GM12878 (cell line): Measurements from ENCODE around the gene ANKRD44. TPM values are rescaled to one million over a fixed set of nuclear protein-coding genes. Genes with fewer than 3 reads are reported as not detected.

Source experiments
- ATAC-seq: fragments of 200-7000 bp; cut with Tn5 transposase; 3 replicates; pipeline ENCODE4 v1.9.1; 2020; ENCODE audit warnings: mild to moderate bottlenecking, moderate library complexity
- BruUV-seq: library from RNA; stranded (reverse); fragments of 400-500 nt; replicated peaks from 2 replicates; lab custom pipeline; 2021; lab: Mats Ljungman, UMichigan
- CTCF ChIA-PET: fragments of 300-600 bp; sonication (Branson Sonifier 250); formaldehyde crosslinking; extraction: SDS; loops from one replicate; lab custom pipeline; 2021; ENCODE audit warnings: inconsistent platforms; lab: Yijun Ruan, JAX
- POLR2A ChIA-PET: fragments of 350-600 bp; formaldehyde crosslinking; extraction: SDS; loops from one replicate; lab custom pipeline; 2021; ENCODE audit warnings: inconsistent platforms; lab: Charles Lee
- RAD21 ChIA-PET: fragments of 300-600 bp; sonication (Branson Sonifier 250); formaldehyde crosslinking; loops from one replicate; lab custom pipeline; 2023; ENCODE audit warnings: antibody characterized with exemption; ENCODE audit not compliant: unreplicated experiment; lab: Charles Lee
- SMC1A ChIA-PET: fragments of 300-600 bp; sonication (Branson Sonifier 250); formaldehyde crosslinking; loops from one replicate; lab custom pipeline; 2023; ENCODE audit not compliant: unreplicated experiment, uncharacterized antibody; lab: Charles Lee
- DNase-seq: peaks from one replicate; pipeline ENCODE4 v3.0.0-alpha.2; 2011; ENCODE audit warnings: low read depth, low spot score
- FAIRE-seq: peaks from 3 replicates; lab custom pipeline; 2011; peaks lifted over from hg19 to GRCh38; lab: Jason Lieb, UNC
- H2AFZ ChIP-seq: 2 replicates; pipeline ENCODE4 v1.6.0; 2011; ENCODE audit warnings: low read depth, low read length, control low read depth; ENCODE audit not compliant: control insufficient read depth
- H3K27ac ChIP-seq: 2 replicates; pipeline ENCODE4 v1.5.1; 2011; ENCODE audit warnings: control low read depth; ENCODE audit not compliant: control insufficient read depth, insufficient read depth
- H3K27me3 ChIP-seq, 2 experiments: replicated peaks in 1 of 2; 2 replicates each; pipeline versions ENCODE4 v1.6.0 to v1.6.1; 2011; ENCODE audit warnings: low read length in 1 of 2; ENCODE audit not compliant: control insufficient read depth in 2 of 2, insufficient read depth in 2 of 2
- H3K36me3 ChIP-seq, 2 experiments: 2 replicates each; pipeline ENCODE4 v1.5.1; 2011; ENCODE audit warnings: low read length in 1 of 2; ENCODE audit not compliant: control insufficient read depth in 2 of 2, insufficient read depth in 2 of 2
- H3K4me1 ChIP-seq: 2 replicates; pipeline ENCODE4 v1.6.1; 2011; ENCODE audit warnings: mild to moderate bottlenecking, low read length, moderate library complexity, mixed read lengths; ENCODE audit not compliant: control insufficient read depth, insufficient read depth
- H3K4me2 ChIP-seq: 2 replicates; pipeline ENCODE4 v1.6.0; 2011; ENCODE audit warnings: control low read depth; ENCODE audit not compliant: control insufficient read depth, insufficient read depth
- H3K4me3 ChIP-seq: fragments of 200-600 bp; sonication (generic); 2 replicates; pipeline ENCODE4 v1.5.1; 2016
- H3K79me2 ChIP-seq: 2 replicates; pipeline ENCODE4 v1.6.0; 2011; ENCODE audit warnings: low read length; ENCODE audit not compliant: control insufficient read depth, insufficient read depth
- H3K9ac ChIP-seq: 2 replicates; pipeline ENCODE4 v1.8.0; 2011; ENCODE audit warnings: low read length, control low read depth, mixed read lengths; ENCODE audit not compliant: control insufficient read depth, insufficient read depth
- H3K9me3 ChIP-seq: replicated peaks from 3 replicates; pipeline ENCODE4 v1.5.1; 2011; ENCODE audit warnings: mild to moderate bottlenecking, low read length; ENCODE audit not compliant: control insufficient read depth, insufficient read depth
- H4K20me1 ChIP-seq: 2 replicates; pipeline ENCODE4 v1.6.0; 2011; ENCODE audit not compliant: control insufficient read depth, insufficient read depth
- ATF2 ChIP-seq: IDR thresholded peaks from 2 replicates; pipeline ENCODE4 v1.6.1; 2012; ENCODE audit warnings: low read length, inconsistent platforms
- CEBPB ChIP-seq, 2 experiments: fragments of 150-350 bp in 1 of 2; IDR thresholded peaks; 2 replicates each; pipeline ENCODE4 v1.6.1; 2012 to 2014; ENCODE audit warnings: low read depth in 2 of 2, low read length in 2 of 2, borderline replicate concordance in 1 of 2, inconsistent platforms in 1 of 2
- ELK1 ChIP-seq: IDR thresholded peaks from 2 replicates; pipeline ENCODE4 v1.6.1; 2012; ENCODE audit warnings: low read depth, low read length, improper control_type of control experiment
- EZH2 ChIP-seq: IDR thresholded peaks from 2 replicates; pipeline ENCODE4 v1.6.1; 2012; ENCODE audit warnings: low read depth, mild to moderate bottlenecking, control low read depth, inconsistent platforms, low read length, borderline replicate concordance; ENCODE audit not compliant: control insufficient read depth
- HDAC6 ChIP-seq: fragments of 200-600 bp; sonication (generic); IDR thresholded peaks from one replicate; pipeline ENCODE4 v1.8.0; 2017; ENCODE audit warnings: antibody characterized with exemption; ENCODE audit not compliant: unreplicated experiment
- IRF5 ChIP-seq: fragments of 450-650 bp; IDR thresholded peaks from 2 replicates; pipeline ENCODE4 v1.6.1; 2017; ENCODE audit warnings: borderline replicate concordance
- JUNB ChIP-seq: IDR thresholded peaks from 2 replicates; pipeline ENCODE4 v1.6.1; 2016; ENCODE audit warnings: antibody characterized with exemption, mild to moderate bottlenecking
- KAT2A ChIP-seq: conservative IDR thresholded peaks from 2 replicates; pipeline ENCODE4 v1.6.1; 2011; ENCODE audit warnings: low read depth, low read length; ENCODE audit not compliant: control insufficient read depth
- MXI1 ChIP-seq: fragments of 150-350 bp; IDR thresholded peaks from 2 replicates; pipeline ENCODE4 v1.6.1; 2011; ENCODE audit warnings: low read depth, mild to moderate bottlenecking, inconsistent platforms, low read length, improper control_type of control experiment
- NR2F1 ChIP-seq: fragments of 450-650 bp; conservative IDR thresholded peaks from 2 replicates; pipeline ENCODE4 v1.6.1; 2017; ENCODE audit warnings: mild to moderate bottlenecking
- POU2F2 ChIP-seq: IDR thresholded peaks from 3 replicates; pipeline ENCODE4 v1.6.1; 2011; ENCODE audit warnings: low read depth, mild to moderate bottlenecking, low read length, borderline replicate concordance
- PRDM15 ChIP-seq: fragments of 450-650 bp; formaldehyde crosslinking; IDR thresholded peaks from 2 replicates; pipeline ENCODE4 v1.4.0; 2020; ENCODE audit warnings: mild to moderate bottlenecking, moderate library complexity
- RUNX3 ChIP-seq: IDR thresholded peaks from 2 replicates; pipeline ENCODE4 v1.6.1; 2012; ENCODE audit warnings: low read length, inconsistent platforms
- SREBF1 ChIP-seq: IDR thresholded peaks from 2 replicates; pipeline ENCODE4 v1.6.1; 2012; ENCODE audit warnings: mild to moderate bottlenecking, low read length
- YY1 ChIP-seq: IDR thresholded peaks from 2 replicates; pipeline ENCODE4 v1.6.1; 2011; ENCODE audit warnings: low read depth, mild to moderate bottlenecking, low read length
- ZNF207 ChIP-seq: fragments of 450-650 bp; IDR thresholded peaks from 2 replicates; pipeline ENCODE4 v1.6.1; 2014; ENCODE audit warnings: antibody characterized with exemption, mild to moderate bottlenecking, borderline replicate concordance
- WGBS: methylation state at CpG from one replicate; pipeline ENCODE4 v1.1.6; 2016; ENCODE audit warnings: low lambda C conversion rate; ENCODE audit not compliant: insufficient replicate concordance, insufficient coverage; ENCODE audit errors: missing lambda C conversion rate; 5-methylcytosine and 5-hydroxymethylcytosine counted together
- in situ Hi-C: fragments of 300-500 bp; cut with MboI; formaldehyde crosslinking; loops from 9 replicates; pipeline ENCODE4 v1.14.3; 2018; ENCODE audit warnings: mixed read lengths
- intact Hi-C: fragments of 100-400 bp; cut with micrococcal nuclease; formaldehyde crosslinking; loops from one replicate; pipeline ENCODE4 v1.14.2; 2022; ENCODE audit not compliant: unreplicated experiment
- polyA plus RNA-seq, 11 experiments: library from polyadenylated mRNA; depleted of rRNA in 4 of 11; unstranded in 6 of 11; stranded (reverse) in 5 of 11; fragments of >200 nt; fragmentation: Nextera tagmentation in 4 of 11; fragmentation: Illumina TruSeq in 1 of 11; extraction: Ambion mirVana in 4 of 11; extraction: Trizol in 1 of 11; gene quantifications; 1 replicate in 1 of 11; 2 replicates in 10 of 11; pipeline versions ENCODE4 v1.2.1 to v1.2.3, GENCODE V29; 2011 to 2016; ENCODE audit warnings: inconsistent platforms in 2 of 11, missing spikeins in 2 of 11, low read depth in 1 of 11
- total RNA-seq, 4 experiments: library from RNA; depleted of rRNA in 3 of 4; stranded (reverse); fragments of >200 nt in 3 of 4; fragmentation: Illumina TruSeq in 1 of 4; extraction: Trizol in 1 of 4; gene quantifications; 2 replicates each; pipeline versions ENCODE4 v1.2.1 to v1.2.3, GENCODE V29; 2013 to 2021

The ANKRD44 gene
- total and polyA plus RNA-seq, 10 of the 15 experiments (the other 5 are each of a cell fraction or from before 2014, with no cell fraction given): 19.1 to 99.1 (median 59.6) TPM

GRCh38 chr2:197255543-197255942 is 55.0 kb downstream of the ANKRD44 start:
- no peaks in the 10 kb centered on the region; the same call in 2 of the 3 replicates for H3K9me3 ChIP-seq
- DNase-seq: peak; percentile 81
- peak overlapping the region; percentile 91 for H3K4me2 ChIP-seq
- CTCF ChIA-PET: interaction anchor here (0.8 to 5.7 kb wide), 14 partner anchors 13 to 142 kb away, joined by 3 to 68 read pairs (median 4); no protein-coding TSS in a partner anchor
- H3K4me3 ChIP-seq: peak overlapping the region; percentile 59
- SMC1A ChIA-PET: interaction anchor here (0.6 to 7.8 kb wide), 20 partner anchors 9 to 142 kb away, joined by 3 to 165 read pairs (median 4); no protein-coding TSS in a partner anchor
- in situ Hi-C loops: no loop called here
- H3K27me3 ChIP-seq: no peaks in the 10 kb centered on the region
- BruUV-seq: no TSS peak
- peak overlapping the region; percentile 86 for H3K9ac ChIP-seq
- H4K20me1 ChIP-seq: no peaks in the 10 kb centered on the region
- no peak overlapping the region; the same call in 1 of the 2 replicates for H2AFZ ChIP-seq
- FAIRE-seq: no peak
- peaks cover 31% of the 10 kb centered on the region for H3K4me1 ChIP-seq
- POLR2A ChIA-PET: interaction anchor here (0.8 to 5.7 kb wide), 12 partner anchors 9 to 57 kb away, joined by 3 to 85 read pairs (median 4); partner anchors contain the start of gene ANKRD44
- ATAC-seq: peak; percentile 94
- H3K79me2 ChIP-seq: peaks cover 92% of the 10 kb centered on the region
- H3K36me3 ChIP-seq: no peaks in the 10 kb centered on the region
- RAD21 ChIA-PET: interaction anchor here (0.8 to 5.7 kb wide), 21 partner anchors 10 to 142 kb away, joined by 3 to 178 read pairs (median 4); partner anchors contain the start of gene ANKRD44
- under 1% methylated on average over 9 of the region's 9 CpGs for WGBS
- H3K27ac ChIP-seq: peak overlapping the region; percentile 97
- intact Hi-C loops: loop anchor here (2.0 kb wide), 4 partner anchors 39 to 57 kb away; no protein-coding TSS in a partner anchor
- TF ChIP-seq RUNX3 (peak; percentile 87), ATF2 (peak; percentile 61; the same call in 1 of the 2 replicates), ELK1 (no peak), HDAC6 (no peak), JUNB (no peak), NR2F1 (no peak), CEBPB (IDR thresholded peaks at IDR 0.05; ENCODE audit: borderline replicate concordance in 1 of 2, low read depth in 2 of 2, low read length in 2 of 2) (peak in 1 of 2 experiments; percentile 30; a peak in 1 of 4 replicates), KAT2A (no peak), ZNF207 (peak; percentile 78), MXI1 (peak; percentile 71; the same call in 1 of the 2 replicates), POU2F2 (peak; percentile 92), EZH2 (no peak), IRF5 (no peak), PRDM15 (CRISPR knock-in tag) (no peak), SREBF1 (no peak), YY1 (no peak; the same call in 1 of the 2 replicates)
